Keratinocyte (primary cell): ENCODE results near the gene RERE. TPM values are rescaled to one million over a fixed set of nuclear protein-coding genes. Genes with fewer than 3 reads are reported as not detected.

Experiments
- DNase-seq: peaks from one replicate; pipeline ENCODE4 v3.0.0-alpha.2; 2011; ENCODE audit warnings: low read depth, missing footprints, low spot score
- FAIRE-seq: peaks from 2 replicates; lab custom pipeline; 2011; peaks lifted over from hg19 to GRCh38; lab: Jason Lieb, UNC
- H2AFZ ChIP-seq: 2 replicates; pipeline ENCODE4 v1.6.0; 2012; ENCODE audit warnings: low read length, control low read depth, inconsistent platforms; ENCODE audit not compliant: control insufficient read depth
- H3K27ac ChIP-seq: 2 replicates; pipeline ENCODE4 v1.5.1; 2011; ENCODE audit warnings: low read length; ENCODE audit not compliant: control insufficient read depth, insufficient read depth
- H3K27me3 ChIP-seq: 3 replicates; pipeline ENCODE4 v1.6.0; 2011; ENCODE audit warnings: low read length; ENCODE audit not compliant: control insufficient read depth, insufficient read depth; ENCODE audit errors: extremely low read depth
- H3K36me3 ChIP-seq, 2 experiments: 2 replicates in 1 of 2; 3 replicates in 1 of 2; pipeline ENCODE4 v1.5.1; 2011; ENCODE audit warnings: low read length in 2 of 2, mild to moderate bottlenecking in 1 of 2; ENCODE audit not compliant: control insufficient read depth in 2 of 2, insufficient read depth in 2 of 2; ENCODE audit errors: extremely low read depth in 1 of 2
- H3K4me1 ChIP-seq: 3 replicates; pipeline ENCODE4 v1.5.1; 2011; ENCODE audit warnings: low read length; ENCODE audit not compliant: control insufficient read depth, insufficient read depth; ENCODE audit errors: extremely low read depth
- H3K4me2 ChIP-seq: 3 replicates; pipeline ENCODE4 v1.6.0; 2011; ENCODE audit warnings: low read depth, low read length; ENCODE audit not compliant: control insufficient read depth, insufficient read depth; ENCODE audit errors: extremely low read depth
- H3K4me3 ChIP-seq, 3 experiments: fragments of 200-600 bp in 1 of 3; sonication (generic) in 1 of 3; 2 replicates in 2 of 3; 3 replicates in 1 of 3; pipeline ENCODE4 v1.5.1; 2011 to 2016; ENCODE audit warnings: low read length in 3 of 3, mild to moderate bottlenecking in 3 of 3, control low read depth in 2 of 3, inconsistent platforms in 1 of 3, low read depth in 1 of 3, mixed read lengths in 1 of 3, mixed run types in 1 of 3, moderate library complexity in 1 of 3; ENCODE audit not compliant: control insufficient read depth in 2 of 3, insufficient read depth in 2 of 3; ENCODE audit errors: extremely low read depth in 1 of 3
- H3K79me2 ChIP-seq: 2 replicates; pipeline ENCODE4 v1.6.0; 2012; ENCODE audit warnings: low read length; ENCODE audit not compliant: control insufficient read depth, insufficient read depth
- H3K9ac ChIP-seq: 3 replicates; pipeline ENCODE4 v1.6.0; 2011; ENCODE audit warnings: low read length; ENCODE audit not compliant: control insufficient read depth, insufficient read depth; ENCODE audit errors: extremely low read depth
- H3K9me1 ChIP-seq: 3 replicates; pipeline ENCODE4 v1.6.0; 2011; ENCODE audit warnings: low read length; ENCODE audit not compliant: control insufficient read depth, insufficient read depth; ENCODE audit errors: extremely low read depth
- H3K9me3 ChIP-seq: 2 replicates; pipeline ENCODE4 v1.5.1; 2012; ENCODE audit warnings: low read depth, low read length; ENCODE audit not compliant: control insufficient read depth
- H4K20me1 ChIP-seq: 3 replicates; pipeline ENCODE4 v1.6.0; 2011; ENCODE audit warnings: low read length; ENCODE audit not compliant: control insufficient read depth, insufficient read depth; ENCODE audit errors: extremely low read depth
- EZH2 ChIP-seq: IDR thresholded peaks from one replicate; pipeline ENCODE4 v1.6.1; 2012; ENCODE audit warnings: inconsistent platforms, mild to moderate bottlenecking, low read length, moderate library complexity
- dilution Hi-C: fragments of 300-500 bp; cut with MboI; formaldehyde crosslinking; loops from one replicate; pipeline ENCODE4 v1.7.0; 2020; ENCODE audit warnings: low sequenced_read_pairs; ENCODE audit not compliant: extremely low pct_ligation_motif_present
- polyA plus RNA-seq, 5 experiments: library from polyadenylated mRNA; depleted of rRNA in 3 of 5; stranded (reverse) in 3 of 5; stranded (forward) in 1 of 5; unstranded in 1 of 5; fragments of >200 nt; gene quantifications; 1 replicate in 1 of 5; 2 replicates in 3 of 5; 3 replicates in 1 of 5; pipeline versions ENCODE4 v1.2.1 to v1.2.3, GENCODE V29; 2011 to 2012; ENCODE audit warnings: missing spikeins in 2 of 5, low read depth in 1 of 5, low replicate concordance in 1 of 5
- TF ChIP-seq, protein P1 (sequence below), 3 experiments: IDR thresholded peaks in 1 of 3; conservative IDR thresholded peaks in 1 of 3; optimal IDR thresholded peaks in 1 of 3; 2 replicates in 2 of 3; 3 replicates in 1 of 3; pipeline versions ENCODE3 to v1.5.1; 2011; ENCODE audit warnings: low read length in 3 of 3, mild to moderate bottlenecking in 3 of 3, moderate library complexity in 2 of 3, control low read depth in 1 of 3, inconsistent platforms in 1 of 3; ENCODE audit not compliant: insufficient read depth in 2 of 3; ENCODE audit errors: extremely low read depth in 1 of 3

The RERE gene
- polyA plus RNA-seq, 1 donor (not counting 4 experiments of a cell fraction or from before 2014, with no cell fraction given): 3.8 TPM

DNA sequence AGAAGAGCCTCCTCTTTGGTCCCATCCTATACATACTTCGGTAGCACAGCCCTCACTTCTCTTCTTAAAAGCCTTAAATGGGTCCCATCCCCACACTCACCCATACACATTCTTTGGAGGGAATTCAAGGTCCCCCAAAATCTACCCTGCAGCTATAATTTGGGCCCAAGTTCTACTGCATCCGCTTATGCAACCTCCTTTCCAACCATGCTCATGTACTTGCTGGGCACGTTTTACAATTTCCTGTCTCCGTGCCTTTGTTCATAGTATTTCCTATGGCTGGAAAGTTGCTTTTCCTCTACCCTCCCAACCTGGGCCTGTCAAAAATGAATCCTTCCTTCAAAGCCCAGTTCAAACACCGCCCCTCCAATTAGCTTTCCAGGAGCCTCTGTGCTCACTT lies 399.8 kb downstream of the RERE start:
- Histone ChIP-seq H3K9ac (no peak overlapping the region), H3K4me3 (no peak overlapping the region), H3K27me3 (no peaks in the 10 kb centered on the region), H3K27ac (no peak overlapping the region), H4K20me1 (no peaks in the 10 kb centered on the region), H2AFZ (no peak overlapping the region), H3K4me2 (no peak overlapping the region), H3K4me1 (peaks cover 30% of the 10 kb centered on the region), H3K9me1 (no peaks in the 10 kb centered on the region), H3K36me3 (peaks cover 11 to 16% of the 10 kb centered on the region in 2 experiments), H3K9me3 (no peaks in the 10 kb centered on the region), H3K79me2 (peaks cover 26% of the 10 kb centered on the region)
- dilution Hi-C loops: no loop called here
- FAIRE-seq (peak; percentile 57), DNase-seq (no peak)
- TF ChIP-seq, protein P1, sequence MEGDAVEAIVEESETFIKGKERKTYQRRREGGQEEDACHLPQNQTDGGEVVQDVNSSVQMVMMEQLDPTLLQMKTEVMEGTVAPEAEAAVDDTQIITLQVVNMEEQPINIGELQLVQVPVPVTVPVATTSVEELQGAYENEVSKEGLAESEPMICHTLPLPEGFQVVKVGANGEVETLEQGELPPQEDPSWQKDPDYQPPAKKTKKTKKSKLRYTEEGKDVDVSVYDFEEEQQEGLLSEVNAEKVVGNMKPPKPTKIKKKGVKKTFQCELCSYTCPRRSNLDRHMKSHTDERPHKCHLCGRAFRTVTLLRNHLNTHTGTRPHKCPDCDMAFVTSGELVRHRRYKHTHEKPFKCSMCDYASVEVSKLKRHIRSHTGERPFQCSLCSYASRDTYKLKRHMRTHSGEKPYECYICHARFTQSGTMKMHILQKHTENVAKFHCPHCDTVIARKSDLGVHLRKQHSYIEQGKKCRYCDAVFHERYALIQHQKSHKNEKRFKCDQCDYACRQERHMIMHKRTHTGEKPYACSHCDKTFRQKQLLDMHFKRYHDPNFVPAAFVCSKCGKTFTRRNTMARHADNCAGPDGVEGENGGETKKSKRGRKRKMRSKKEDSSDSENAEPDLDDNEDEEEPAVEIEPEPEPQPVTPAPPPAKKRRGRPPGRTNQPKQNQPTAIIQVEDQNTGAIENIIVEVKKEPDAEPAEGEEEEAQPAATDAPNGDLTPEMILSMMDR (optimal IDR thresholded peaks at IDR 0.05 in 1 of 3, IDR thresholded peaks at IDR 0.05 in 1 of 3, conservative IDR thresholded peaks at IDR 0.05 in 1 of 3; ENCODE audit: extremely low read depth in 1 of 3, insufficient read depth in 2 of 3, low read length in 3 of 3): no peak
- no peak for TF ChIP-seq EZH2

GRCh38 chr1:8416881-8417280 lies 400.6 kb downstream of the RERE start:
- no peak overlapping the region for H3K4me3 ChIP-seq
- no peaks in the 10 kb centered on the region for H3K9me3 ChIP-seq
- peaks cover 20% of the 10 kb centered on the region for H3K79me2 ChIP-seq
- H4K20me1 ChIP-seq: no peaks in the 10 kb centered on the region
- peaks cover 11 to 16% of the 10 kb centered on the region in 2 experiments for H3K36me3 ChIP-seq
- no peak for TF ChIP-seq EZH2
- TF ChIP-seq, protein P1 (optimal IDR thresholded peaks at IDR 0.05 in 1 of 3, IDR thresholded peaks at IDR 0.05 in 1 of 3, conservative IDR thresholded peaks at IDR 0.05 in 1 of 3; ENCODE audit: extremely low read depth in 1 of 3, insufficient read depth in 2 of 3, low read length in 3 of 3): no peak
- H3K27ac ChIP-seq: no peak overlapping the region
- no peak for DNase-seq
- H3K4me1 ChIP-seq: peaks cover 32% of the 10 kb centered on the region
- no peak overlapping the region for H3K4me2 ChIP-seq
- H3K9ac ChIP-seq: no peak overlapping the region
- H3K9me1 ChIP-seq: no peaks in the 10 kb centered on the region
- no peaks in the 10 kb centered on the region for H3K27me3 ChIP-seq
- H2AFZ ChIP-seq: no peak overlapping the region
- FAIRE-seq: no peak
- dilution Hi-C loops: no loop called here
